Measurements from ENCODE around the gene TSHZ2.

DNA sequence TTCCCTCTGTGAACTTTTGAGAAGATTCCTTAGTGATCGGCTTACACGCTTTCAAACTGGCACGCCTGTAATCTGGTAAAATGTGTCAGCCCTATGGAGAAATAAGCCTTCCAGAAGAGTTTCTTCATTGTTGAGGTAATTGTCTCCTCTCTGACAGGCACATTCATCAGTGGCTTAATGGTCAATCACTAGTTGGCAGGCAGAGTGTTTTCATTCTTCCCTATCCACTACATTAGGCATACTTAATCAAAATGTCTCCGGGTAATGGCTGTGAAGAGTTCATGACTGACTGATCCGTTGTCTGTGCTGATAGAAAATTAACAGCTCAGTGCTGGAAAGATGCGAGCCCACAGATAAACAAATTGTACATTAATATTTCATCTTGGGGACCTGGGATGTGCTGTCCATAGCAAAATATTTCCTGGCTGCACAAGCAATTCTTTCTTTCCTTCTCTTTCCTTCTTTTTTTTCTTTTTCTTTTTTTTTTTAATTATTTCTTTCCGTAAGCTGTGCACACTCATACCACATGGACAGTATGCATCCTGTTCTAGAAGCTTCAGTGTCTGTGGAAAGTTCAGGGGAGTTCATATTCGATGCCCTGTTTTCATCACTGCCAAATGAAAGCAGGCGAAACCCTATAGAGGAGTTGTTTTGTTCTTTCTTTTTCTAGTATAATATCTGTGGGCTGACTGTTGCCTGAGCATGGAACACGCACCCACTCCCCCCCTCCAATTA, 31.4 kb downstream of the TSHZ2 start:
- no peak for TF ChIP-seq EP300 (IDR thresholded peaks at IDR 0.05)
- TF ChIP-seq, protein P1, sequence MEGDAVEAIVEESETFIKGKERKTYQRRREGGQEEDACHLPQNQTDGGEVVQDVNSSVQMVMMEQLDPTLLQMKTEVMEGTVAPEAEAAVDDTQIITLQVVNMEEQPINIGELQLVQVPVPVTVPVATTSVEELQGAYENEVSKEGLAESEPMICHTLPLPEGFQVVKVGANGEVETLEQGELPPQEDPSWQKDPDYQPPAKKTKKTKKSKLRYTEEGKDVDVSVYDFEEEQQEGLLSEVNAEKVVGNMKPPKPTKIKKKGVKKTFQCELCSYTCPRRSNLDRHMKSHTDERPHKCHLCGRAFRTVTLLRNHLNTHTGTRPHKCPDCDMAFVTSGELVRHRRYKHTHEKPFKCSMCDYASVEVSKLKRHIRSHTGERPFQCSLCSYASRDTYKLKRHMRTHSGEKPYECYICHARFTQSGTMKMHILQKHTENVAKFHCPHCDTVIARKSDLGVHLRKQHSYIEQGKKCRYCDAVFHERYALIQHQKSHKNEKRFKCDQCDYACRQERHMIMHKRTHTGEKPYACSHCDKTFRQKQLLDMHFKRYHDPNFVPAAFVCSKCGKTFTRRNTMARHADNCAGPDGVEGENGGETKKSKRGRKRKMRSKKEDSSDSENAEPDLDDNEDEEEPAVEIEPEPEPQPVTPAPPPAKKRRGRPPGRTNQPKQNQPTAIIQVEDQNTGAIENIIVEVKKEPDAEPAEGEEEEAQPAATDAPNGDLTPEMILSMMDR (IDR thresholded peaks at IDR 0.05) = no peak

Measured in esophagus muscularis mucosa (tissue), 3 donors.